GM18951 (cell line): ENCODE measurements around the gene CCDC169.

Experiments
- POLR2A ChIP-seq: IDR thresholded peaks from 4 replicates; pipeline ENCODE4 v1.6.1; 2011; ENCODE audit warnings: mild to moderate bottlenecking; ENCODE audit not compliant: insufficient read length, insufficient read depth; ENCODE audit errors: extremely low read depth
- in situ Hi-C: fragments of 300-500 bp; cut with MboI; formaldehyde crosslinking; loops from one replicate; pipeline ENCODE4 v1.12.0; 2022; ENCODE audit warnings: low sequenced_read_pairs, mixed read lengths, inconsistent platforms; ENCODE audit not compliant: unreplicated experiment

The CCDC169 gene

GRCh38 chr13:36183901-36184300, 113.7 kb downstream of the CCDC169 start:
- in situ Hi-C loops = no loop called here
- no peak for TF ChIP-seq POLR2A
